Kidney (tissue), 14 donors: ENCODE results near the gene ATCAY. TPM values are rescaled to one million over a fixed set of nuclear protein-coding genes. Genes with fewer than 3 reads are reported as not detected.
"Not testable (repeated sequence)": the region's sequence is repeated elsewhere in the genome, so short reads cannot be mapped to it uniquely, and the experiment has no call there.

ENCODE experiments used
- DNase-seq, 5 donors: peaks; one replicate each; pipeline ENCODE4 v3.0.0-alpha.2; 2013 to 2020
- FAIRE-seq: peaks from 2 replicates; lab custom pipeline; 2012; peaks lifted over from hg19 to GRCh38; lab: Jason Lieb, UNC
- H3K27ac ChIP-seq, 2 donors: one replicate each; pipeline ENCODE4 v1.7.0; 2013; ENCODE audit warnings: low read depth in 2 of 2, low read length in 2 of 2, inconsistent platforms in 1 of 2
- H3K27me3 ChIP-seq: one replicate; pipeline ENCODE4 v1.7.1; 2013; ENCODE audit warnings: low read length, inconsistent platforms; ENCODE audit not compliant: control insufficient read depth, insufficient read depth
- H3K36me3 ChIP-seq, 3 donors: one replicate each; pipeline versions ENCODE4 v1.7.0 to v1.7.1; 2013; ENCODE audit warnings: low read length in 3 of 3, control low read depth in 1 of 3, inconsistent platforms in 1 of 3; ENCODE audit not compliant: insufficient read depth in 3 of 3, control insufficient read depth in 2 of 3
- H3K4me1 ChIP-seq, 3 donors: one replicate each; pipeline versions ENCODE4 v1.7.0 to v1.7.1; 2013; ENCODE audit warnings: low read length in 3 of 3, inconsistent platforms in 1 of 3, low read depth in 1 of 3; ENCODE audit not compliant: control insufficient read depth in 2 of 3, insufficient read depth in 2 of 3
- H3K4me3 ChIP-seq, 3 donors: one replicate each; pipeline versions ENCODE4 v1.7.0 to v1.8.1; 2013; ENCODE audit warnings: low read length in 3 of 3, control low read depth in 1 of 3, inconsistent platforms in 1 of 3
- H3K9ac ChIP-seq, 3 donors: one replicate each; pipeline versions ENCODE4 v1.7.0 to v1.7.1; 2013; ENCODE audit warnings: low read length in 3 of 3, control low read depth in 1 of 3, inconsistent platforms in 1 of 3
- H3K9me3 ChIP-seq, 3 donors: one replicate each; pipeline versions ENCODE4 v1.7.0 to v1.7.1; 2013; ENCODE audit warnings: low read length in 3 of 3, control low read depth in 1 of 3, inconsistent platforms in 1 of 3; ENCODE audit not compliant: control insufficient read depth in 2 of 3, insufficient read depth in 1 of 3
- CTCF ChIP-seq: IDR thresholded peaks from 3 replicates; pipeline ENCODE4 v1.5.1; 2012; ENCODE audit warnings: mild to moderate bottlenecking, moderate library complexity, borderline replicate concordance; ENCODE audit not compliant: insufficient read depth; ENCODE audit errors: extremely low read depth
- intact Hi-C: fragments of 100-400 bp; cut with DNase I; formaldehyde crosslinking; loops from one replicate; pipeline ENCODE4 v1.11.1; 2022
- polyA plus RNA-seq: library from polyadenylated mRNA; stranded (reverse); fragments of 350-450 nt; fragmentation: Illumina TruSeq; extraction: RNeasy Lipid Tissue Mini Kit (QIAGEN cat#74804); gene quantifications from one replicate; pipeline ENCODE4 v1.2.3, GENCODE V29; 2014; ENCODE audit warnings: low read depth, low replicate concordance; ENCODE audit not compliant: insufficient read depth
- total RNA-seq: library from RNA; stranded (reverse); fragmentation: NEBNext Ultra II Directional; extraction: Animal tissue kit (Norgen Biotek cat#: 25700); gene quantifications from one replicate; pipeline ENCODE4 v1.2.1, GENCODE V29; 2021
- donor health status: control.
- donor health status: control.
- donor health status: control.
- donor health status: control.
- donor health status: control.
- donor health status: DM: yes; HTN: yes; CAD: no.
- donor health status: Normal renal cell carcinoma (clear cell type).

The ATCAY gene
- total and polyA plus RNA-seq, 2 donors from 2014 or later = 0.16 TPM; not detected in 1

GRCh38 chr19:3949294-3949693, 68.8 kb downstream of the ATCAY start:
- Histone ChIP-seq H3K9ac (no peak overlapping the region), H3K4me1 (peaks cover 0 to 3% (median 0%) of the 10 kb centered on the region in 3 donors), H3K36me3 (no peaks in the 10 kb centered on the region), H3K4me3 (no peak overlapping the region), H3K9me3 (no peaks in the 10 kb centered on the region), H3K27ac (no peak overlapping the region), H3K27me3 (no peaks in the 10 kb centered on the region)
- DNase-seq (no peak), FAIRE-seq (no peak)
- intact Hi-C loops = no loop called here
- no peak for TF ChIP-seq CTCF

GRCh38 chr19:3949997-3950859, 69.7 kb downstream of the ATCAY start:
- intact Hi-C loops = no loop called here
- no peak overlapping the region for H3K4me3 ChIP-seq
- no peak for TF ChIP-seq CTCF
- no peaks in the 10 kb centered on the region for H3K27me3 ChIP-seq
- no peak overlapping the region for H3K9ac ChIP-seq
- no peak overlapping the region for H3K27ac ChIP-seq
- no peak for DNase-seq
- H3K4me1 ChIP-seq = peaks cover 0 to 3% (median 0%) of the 10 kb centered on the region in 3 donors
- H3K9me3 ChIP-seq = no peaks in the 10 kb centered on the region
- H3K36me3 ChIP-seq = no peaks in the 10 kb centered on the region
- no peak for FAIRE-seq

GRCh38 chr19:3950871-3951861, 70.7 kb downstream of the ATCAY start:
- no peaks in the 10 kb centered on the region for H3K9me3 ChIP-seq
- peaks cover 0 to 3% (median 0%) of the 10 kb centered on the region in 3 donors for H3K4me1 ChIP-seq
- DNase-seq = peak in 3 of 5 donors; percentile 41 to 67 (median 42)
- no peak overlapping the region for H3K4me3 ChIP-seq
- FAIRE-seq = no peak
- no peak overlapping the region for H3K9ac ChIP-seq
- no peak overlapping the region for H3K27ac ChIP-seq
- intact Hi-C loops = no loop called here
- no peak for TF ChIP-seq CTCF
- no peaks in the 10 kb centered on the region for H3K36me3 ChIP-seq
- H3K27me3 ChIP-seq = no peaks in the 10 kb centered on the region

- DNase-seq, H3K27me3 ChIP-seq, FAIRE-seq, H3K27ac ChIP-seq, H3K36me3 ChIP-seq, H3K9me3 ChIP-seq, H3K4me1 ChIP-seq, H3K4me3 ChIP-seq, intact Hi-C loops, H3K9ac ChIP-seq: not testable (repeated sequence)
Observed at GRCh38 chr19:3952755-3953276, 72.3 kb downstream of the ATCAY start.
